ENCODE data around the gene FKBP5.

Gene FKBP5

GRCh38 chr6:35564733-35565132 lies 124.0 kb downstream of the FKBP5 start:
- no peak overlapping the region for H3K4me3 ChIP-seq (ENCODE audit: low read length)

GRCh38 chr6:35562060-35562459 lies 126.7 kb downstream of the FKBP5 start:
- H3K4me1 ChIP-seq (ENCODE audit: insufficient read depth, low read length): peaks cover 2% of the 10 kb centered on the region
- H3K36me3 ChIP-seq (ENCODE audit: insufficient read depth, low read length): no peaks in the 10 kb centered on the region
- H3K27me3 ChIP-seq (ENCODE audit: insufficient read depth, low read length): no peaks in the 10 kb centered on the region
- H3K9me3 ChIP-seq (ENCODE audit: low read length): peaks cover 5% of the 10 kb centered on the region
- H2AFZ ChIP-seq (ENCODE audit: low read depth, low read length): no peak overlapping the region
- no peak overlapping the region for H3K4me3 ChIP-seq (ENCODE audit: low read length)

More at GRCh38 chr6:35564733-35565132, 124.0 kb downstream of the FKBP5 start:
- H3K4me1 ChIP-seq (ENCODE audit: insufficient read depth, low read length): peaks cover 2% of the 10 kb centered on the region
- H3K36me3 ChIP-seq (ENCODE audit: insufficient read depth, low read length): no peaks in the 10 kb centered on the region
- no peaks in the 10 kb centered on the region for H3K27me3 ChIP-seq (ENCODE audit: insufficient read depth, low read length)
- H2AFZ ChIP-seq (ENCODE audit: low read depth, low read length): no peak overlapping the region
- H3K9me3 ChIP-seq (ENCODE audit: low read length): peaks cover 5% of the 10 kb centered on the region

- Histone ChIP-seq H2AFZ (ENCODE audit: low read depth, low read length) (no peak overlapping the region), H3K27me3 (ENCODE audit: insufficient read depth, low read length) (no peaks in the 10 kb centered on the region), H3K9me3 (ENCODE audit: low read length) (no peaks in the 10 kb centered on the region), H3K4me3 (ENCODE audit: low read length) (no peak overlapping the region), H3K36me3 (ENCODE audit: insufficient read depth, low read length) (no peaks in the 10 kb centered on the region), H3K4me1 (ENCODE audit: insufficient read depth, low read length) (peaks cover 2% of the 10 kb centered on the region)
These were observed 127.6 kb downstream of the FKBP5 start for GRCh38 chr6:35561113-35561512.

- H2AFZ ChIP-seq (ENCODE audit: low read depth, low read length): no peak overlapping the region
- H3K4me3 ChIP-seq (ENCODE audit: low read length): no peak overlapping the region
- no peaks in the 10 kb centered on the region for H3K9me3 ChIP-seq (ENCODE audit: low read length)
- peaks cover 2% of the 10 kb centered on the region for H3K4me1 ChIP-seq (ENCODE audit: insufficient read depth, low read length)
- no peaks in the 10 kb centered on the region for H3K27me3 ChIP-seq (ENCODE audit: insufficient read depth, low read length)
- H3K36me3 ChIP-seq (ENCODE audit: insufficient read depth, low read length): no peaks in the 10 kb centered on the region
These were observed 130.1 kb downstream of the FKBP5 start for GRCh38 chr6:35558571-35558970.

GRCh38 chr6:35557239-35557638 lies 131.5 kb downstream of the FKBP5 start:
- H3K36me3 ChIP-seq (ENCODE audit: insufficient read depth, low read length): no peaks in the 10 kb centered on the region
- no peak overlapping the region for H3K4me3 ChIP-seq (ENCODE audit: low read length)
- H3K27me3 ChIP-seq (ENCODE audit: insufficient read depth, low read length): no peaks in the 10 kb centered on the region
- H3K9me3 ChIP-seq (ENCODE audit: low read length): peaks cover 3% of the 10 kb centered on the region
- peaks cover 2% of the 10 kb centered on the region for H3K4me1 ChIP-seq (ENCODE audit: insufficient read depth, low read length)
- no peak overlapping the region for H2AFZ ChIP-seq (ENCODE audit: low read depth, low read length)

- Histone ChIP-seq H2AFZ (ENCODE audit: low read depth, low read length) (no peak overlapping the region), H3K4me3 (ENCODE audit: low read length) (no peak overlapping the region), H3K27me3 (ENCODE audit: insufficient read depth, low read length) (no peaks in the 10 kb centered on the region), H3K36me3 (ENCODE audit: insufficient read depth, low read length) (no peaks in the 10 kb centered on the region), H3K9me3 (ENCODE audit: low read length) (peaks cover 5% of the 10 kb centered on the region), H3K4me1 (ENCODE audit: insufficient read depth, low read length) (no peaks in the 10 kb centered on the region)
These were observed 133.9 kb downstream of the FKBP5 start for GRCh38 chr6:35554811-35555210.

GRCh38 chr6:35553315-35553714 lies 135.4 kb downstream of the FKBP5 start:
- Histone ChIP-seq H3K36me3 (ENCODE audit: insufficient read depth, low read length) (no peaks in the 10 kb centered on the region), H3K4me3 (ENCODE audit: low read length) (no peak overlapping the region), H3K9me3 (ENCODE audit: low read length) (peaks cover 5% of the 10 kb centered on the region)

GRCh38 chr6:35552285-35552917 lies 136.3 kb downstream of the FKBP5 start:
- Histone ChIP-seq H3K36me3 (ENCODE audit: insufficient read depth, low read length) (no peaks in the 10 kb centered on the region), H3K27me3 (ENCODE audit: insufficient read depth, low read length) (no peaks in the 10 kb centered on the region), H3K4me1 (ENCODE audit: insufficient read depth, low read length) (no peaks in the 10 kb centered on the region), H3K9me3 (ENCODE audit: low read length) (peaks cover 5% of the 10 kb centered on the region), H3K4me3 (ENCODE audit: low read length) (no peak overlapping the region), H2AFZ (ENCODE audit: low read depth, low read length) (no peak overlapping the region)

More at GRCh38 chr6:35553315-35553714, 135.4 kb downstream of the FKBP5 start:
- Histone ChIP-seq H3K4me1 (ENCODE audit: insufficient read depth, low read length) (no peaks in the 10 kb centered on the region), H3K27me3 (ENCODE audit: insufficient read depth, low read length) (no peaks in the 10 kb centered on the region), H2AFZ (ENCODE audit: low read depth, low read length) (no peak overlapping the region)

GRCh38 chr6:35550437-35550836 lies 138.3 kb downstream of the FKBP5 start:
- Histone ChIP-seq H3K36me3 (ENCODE audit: insufficient read depth, low read length) (no peaks in the 10 kb centered on the region), H3K27me3 (ENCODE audit: insufficient read depth, low read length) (no peaks in the 10 kb centered on the region), H3K4me3 (ENCODE audit: low read length) (no peak overlapping the region), H2AFZ (ENCODE audit: low read depth, low read length) (no peak overlapping the region), H3K4me1 (ENCODE audit: insufficient read depth, low read length) (no peaks in the 10 kb centered on the region), H3K9me3 (ENCODE audit: low read length) (peaks cover 5% of the 10 kb centered on the region)

- Histone ChIP-seq H3K4me1 (ENCODE audit: insufficient read depth, low read length) (no peaks in the 10 kb centered on the region), H3K4me3 (ENCODE audit: low read length) (no peak overlapping the region), H3K36me3 (ENCODE audit: insufficient read depth, low read length) (no peaks in the 10 kb centered on the region), H3K27me3 (ENCODE audit: insufficient read depth, low read length) (no peaks in the 10 kb centered on the region), H2AFZ (ENCODE audit: low read depth, low read length) (no peak overlapping the region), H3K9me3 (ENCODE audit: low read length) (peaks cover 5% of the 10 kb centered on the region)
These were observed 141.0 kb downstream of the FKBP5 start for GRCh38 chr6:35547676-35548075.

GRCh38 chr6:35544769-35545361 lies 143.8 kb downstream of the FKBP5 start:
- H3K27me3 ChIP-seq (ENCODE audit: insufficient read depth, low read length): no peaks in the 10 kb centered on the region
- no peaks in the 10 kb centered on the region for H3K4me1 ChIP-seq (ENCODE audit: insufficient read depth, low read length)
- no peaks in the 10 kb centered on the region for H3K36me3 ChIP-seq (ENCODE audit: insufficient read depth, low read length)
- no peak overlapping the region for H3K4me3 ChIP-seq (ENCODE audit: low read length)
- H3K9me3 ChIP-seq (ENCODE audit: low read length): peaks cover 2% of the 10 kb centered on the region
- H2AFZ ChIP-seq (ENCODE audit: low read depth, low read length): no peak overlapping the region

GRCh38 chr6:35543459-35544193 lies 145.1 kb downstream of the FKBP5 start:
- H3K4me3 ChIP-seq (ENCODE audit: low read length): no peak overlapping the region

GRCh38 chr6:35541836-35542235 lies 146.9 kb downstream of the FKBP5 start:
- peaks cover 2% of the 10 kb centered on the region for H3K9me3 ChIP-seq (ENCODE audit: low read length)

More at GRCh38 chr6:35543459-35544193, 145.1 kb downstream of the FKBP5 start:
- H3K4me1 ChIP-seq (ENCODE audit: insufficient read depth, low read length): no peaks in the 10 kb centered on the region
- no peak overlapping the region for H2AFZ ChIP-seq (ENCODE audit: low read depth, low read length)
- no peaks in the 10 kb centered on the region for H3K27me3 ChIP-seq (ENCODE audit: insufficient read depth, low read length)
- H3K36me3 ChIP-seq (ENCODE audit: insufficient read depth, low read length): no peaks in the 10 kb centered on the region
- peaks cover 2% of the 10 kb centered on the region for H3K9me3 ChIP-seq (ENCODE audit: low read length)

More at GRCh38 chr6:35541836-35542235, 146.9 kb downstream of the FKBP5 start:
- H3K27me3 ChIP-seq (ENCODE audit: insufficient read depth, low read length): no peaks in the 10 kb centered on the region
- no peaks in the 10 kb centered on the region for H3K4me1 ChIP-seq (ENCODE audit: insufficient read depth, low read length)
- H3K36me3 ChIP-seq (ENCODE audit: insufficient read depth, low read length): no peaks in the 10 kb centered on the region
- no peak overlapping the region for H2AFZ ChIP-seq (ENCODE audit: low read depth, low read length)
- H3K4me3 ChIP-seq (ENCODE audit: low read length): no peak overlapping the region
